Left hindlimb (tissue), 1 donor: ENCODE measurements around the gene RBM42.

Experiments used
- DNase-seq: peaks from one replicate; pipeline ENCODE4 v3.0.0-alpha.2; 2018

Gene RBM42

GRCh38 chr19:35655600-35655999 lies 26.8 kb downstream of the RBM42 start:
- no peak for DNase-seq

DNA sequence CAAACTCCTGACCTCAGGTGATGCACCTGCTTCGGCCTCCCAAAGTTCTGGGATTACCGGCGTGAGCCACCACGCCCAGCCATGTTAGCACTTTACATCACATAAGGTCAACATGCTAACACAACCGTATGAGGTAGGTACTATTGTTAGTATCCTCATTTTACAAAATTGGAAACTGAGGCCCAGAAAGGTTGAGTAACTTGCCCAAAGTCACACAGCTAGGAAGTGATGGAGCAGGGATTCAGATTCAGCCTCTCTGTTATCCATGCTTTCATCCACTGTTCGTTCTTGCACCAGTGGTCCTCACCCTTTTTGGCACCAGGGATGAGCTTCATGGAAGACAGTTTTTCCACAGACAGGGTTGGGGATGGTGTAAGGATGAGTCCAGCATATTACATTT lies 27.9 kb downstream of the RBM42 start:
- DNase-seq, result no peak

GRCh38 chr19:35657904-35658700 lies 29.3 kb downstream of the RBM42 start:
- no peak for DNase-seq

- no peak for DNase-seq
Measured at GRCh38 chr19:35661995-35662340, 33.1 kb downstream of the RBM42 start.

- no peak for DNase-seq
Measured at GRCh38 chr19:35663981-35664380, 35.1 kb downstream of the RBM42 start.

DNA sequence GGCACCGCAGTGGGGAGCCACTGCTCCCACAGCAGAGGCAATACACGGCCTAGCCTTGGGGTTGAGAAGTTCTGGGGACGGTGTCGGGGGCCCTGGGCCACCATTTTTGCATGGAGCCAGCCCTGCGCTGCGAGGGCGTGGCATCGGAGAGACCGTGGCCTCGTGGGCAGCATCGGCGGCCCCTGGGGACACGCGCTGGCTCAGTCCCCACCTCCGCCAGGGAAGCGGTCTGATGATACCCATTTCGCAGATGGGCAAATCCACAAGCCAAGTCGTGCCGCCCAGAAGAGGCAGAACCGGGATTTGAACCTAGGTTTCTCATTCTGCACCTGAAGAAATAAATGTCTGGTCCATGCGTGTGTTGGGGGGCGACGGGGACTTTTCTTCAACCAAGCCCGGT lies 36.3 kb downstream of the RBM42 start:
- DNase-seq, result no peak

DNA sequence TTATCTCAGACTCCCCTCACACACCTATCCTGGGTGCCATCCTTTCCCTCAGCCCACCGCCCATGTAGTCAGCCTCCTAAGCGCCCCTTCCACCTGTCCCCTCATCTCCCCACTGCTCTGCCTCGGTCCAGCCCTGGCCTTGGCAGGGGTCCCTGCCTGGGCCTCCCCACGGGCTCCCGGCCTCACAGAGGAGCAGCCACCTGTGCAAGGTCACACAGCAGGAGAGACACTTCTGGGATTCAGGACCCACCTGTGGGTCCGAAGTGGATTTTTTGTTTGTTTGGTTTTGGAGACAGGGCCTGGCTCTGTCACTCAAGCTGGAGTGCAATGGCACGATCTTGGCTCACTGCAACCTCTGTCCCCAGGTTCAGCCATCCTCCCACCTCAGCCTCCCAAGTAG lies 36.8 kb downstream of the RBM42 start:
- no peak for DNase-seq

GRCh38 chr19:35666251-35666913 lies 37.5 kb downstream of the RBM42 start, which contains the start of gene UPK1A:
UPK1A (plus strand) TSS chr19:35666517; CDS start chr19:35666813, 296 bp downstream.
- DNase-seq, result no peak

DNA sequence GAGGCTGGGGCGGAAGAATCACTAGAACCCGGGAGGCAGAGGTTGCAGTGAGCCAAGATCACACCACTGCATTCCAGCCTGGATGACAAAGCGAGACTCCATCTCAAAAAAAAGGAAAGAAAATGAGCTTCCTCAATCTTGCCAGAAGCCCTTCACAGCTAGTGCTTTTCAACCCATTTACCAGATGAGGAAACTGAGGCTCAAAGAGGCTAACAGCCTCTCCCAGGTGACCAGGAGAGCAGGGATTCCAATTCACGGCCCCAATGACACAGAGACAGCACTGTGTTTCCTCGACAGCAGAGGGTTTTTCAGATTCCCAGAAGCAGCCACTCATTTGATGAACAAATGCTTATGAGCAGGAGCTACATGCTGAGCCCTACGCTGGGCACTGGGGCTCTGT lies 40.7 kb downstream of the RBM42 start:
- DNase-seq, result no peak

GRCh38 chr19:35669974-35670373 lies 41.1 kb downstream of the RBM42 start:
- DNase-seq, result no peak

- DNase-seq, result no peak
Measured at GRCh38 chr19:35670686-35671085, 41.9 kb downstream of the RBM42 start.

- no peak for DNase-seq
Measured at GRCh38 chr19:35671818-35672217, 43.0 kb downstream of the RBM42 start.

DNA sequence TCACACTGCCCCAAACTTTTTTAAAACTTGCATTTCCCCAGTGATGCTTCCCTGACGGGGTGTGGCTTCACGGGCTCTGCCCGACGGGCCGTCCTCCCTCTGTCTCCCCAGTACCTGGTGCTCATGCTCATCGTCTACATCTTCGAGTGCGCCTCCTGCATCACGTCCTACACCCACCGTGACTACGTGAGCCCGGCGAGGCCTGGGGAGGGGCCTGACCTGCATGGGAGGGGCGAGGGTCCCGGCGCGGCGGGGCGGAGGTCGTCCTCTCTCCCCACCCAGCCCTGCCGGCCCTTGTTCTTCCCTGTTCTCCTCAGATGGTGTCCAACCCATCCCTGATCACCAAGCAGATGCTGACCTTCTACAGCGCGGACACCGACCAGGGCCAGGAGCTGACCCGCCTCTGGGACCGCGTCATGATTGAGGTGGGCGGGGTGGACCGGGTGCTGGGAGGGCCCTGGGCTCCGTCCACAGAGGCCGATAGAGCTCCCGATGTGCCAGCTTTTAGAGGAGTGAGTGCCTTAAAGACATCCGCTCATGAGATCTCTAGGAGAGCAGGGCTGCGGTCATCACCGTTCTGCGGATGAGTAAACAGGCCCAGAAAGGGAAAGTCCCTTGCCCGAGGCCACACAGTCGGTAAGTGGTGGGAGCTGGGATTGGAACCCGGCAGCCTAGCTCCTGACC lies 44.4 kb downstream of the RBM42 start:
- DNase-seq, result no peak

DNA sequence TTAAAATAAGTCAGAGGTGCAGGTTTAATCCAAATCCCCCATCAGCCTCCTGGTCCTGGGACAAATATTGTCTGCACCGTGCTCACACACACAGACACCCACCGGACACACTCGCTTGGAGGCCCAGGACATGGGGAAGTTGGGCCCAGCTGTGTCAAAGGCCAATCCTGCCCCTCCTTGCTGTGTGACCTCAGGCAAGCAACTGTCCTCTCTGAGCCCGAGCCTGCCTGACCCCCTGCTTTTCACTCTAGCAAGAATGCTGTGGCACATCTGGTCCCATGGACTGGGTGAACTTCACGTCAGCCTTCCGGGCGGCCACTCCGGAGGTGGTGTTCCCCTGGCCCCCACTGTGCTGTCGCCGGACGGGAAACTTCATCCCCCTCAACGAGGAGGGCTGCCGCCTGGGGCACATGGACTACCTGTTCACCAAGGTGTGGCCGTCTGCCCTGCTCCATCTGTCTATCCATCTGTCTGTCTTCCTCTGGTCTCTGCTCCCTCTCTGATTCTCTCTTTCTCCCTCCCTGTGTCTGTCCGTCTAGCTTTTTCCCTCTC lies 46.8 kb downstream of the RBM42 start:
- DNase-seq, result no peak
